ENCODE measurements around the gene CDH22. TPM values are rescaled to one million over a fixed set of nuclear protein-coding genes. Genes with fewer than 3 reads are reported as not detected.

The CDH22 gene
- total RNA-seq, 1 experiment from 2014 or later: not detected

DNA sequence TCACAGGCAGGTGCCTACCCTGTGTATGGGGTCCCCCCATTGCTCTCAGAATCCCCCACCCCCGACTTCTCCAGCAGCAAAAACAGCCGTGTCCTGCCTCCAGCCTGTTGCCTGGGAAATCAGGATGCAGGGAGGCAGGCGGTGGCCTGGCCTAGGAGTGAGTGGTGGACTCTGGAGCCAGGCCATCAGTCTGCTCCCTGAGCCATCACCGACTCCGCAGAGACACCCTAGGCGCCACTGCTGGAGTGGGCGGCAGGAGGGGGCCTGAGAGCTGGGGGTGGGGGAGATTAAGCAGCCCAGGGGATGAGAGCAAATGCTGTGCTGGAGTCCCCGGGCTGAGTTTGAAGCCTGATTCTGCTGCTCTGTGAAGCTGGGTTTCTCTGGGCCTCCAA is 97.0 kb downstream of the CDH22 start:
- no TSS peak for BruUV-seq (replicated peaks)
- DNase-seq (ENCODE audit: low read depth, low spot score) (no peak), ATAC-seq (no peak)
- Histone ChIP-seq H3K4me1 (ENCODE audit: control insufficient read depth, insufficient read depth, low read length) (peaks cover 9% of the 10 kb centered on the region; the same call in 1 of the 2 replicates), H3K27ac (ENCODE audit: low read length) (no peak overlapping the region), H3K36me3 (ENCODE audit: control insufficient read depth, insufficient read depth, low read length) (no peaks in the 10 kb centered on the region), H3K27me3 (ENCODE audit: control insufficient read depth, insufficient read depth, low read length) (no peaks in the 10 kb centered on the region), H3K4me3 (ENCODE audit: low read depth in 2 of 2, low read length in 2 of 2) (no peak overlapping the region), H3K9me3 (ENCODE audit: control insufficient read depth, insufficient read depth, low read depth, low read length) (no peaks in the 10 kb centered on the region)
- POLR2A ChIA-PET: no interaction called here
- intact Hi-C loops (cut with micrococcal nuclease; ENCODE audit: unreplicated experiment): no loop called here
- TF ChIP-seq, protein P1, sequence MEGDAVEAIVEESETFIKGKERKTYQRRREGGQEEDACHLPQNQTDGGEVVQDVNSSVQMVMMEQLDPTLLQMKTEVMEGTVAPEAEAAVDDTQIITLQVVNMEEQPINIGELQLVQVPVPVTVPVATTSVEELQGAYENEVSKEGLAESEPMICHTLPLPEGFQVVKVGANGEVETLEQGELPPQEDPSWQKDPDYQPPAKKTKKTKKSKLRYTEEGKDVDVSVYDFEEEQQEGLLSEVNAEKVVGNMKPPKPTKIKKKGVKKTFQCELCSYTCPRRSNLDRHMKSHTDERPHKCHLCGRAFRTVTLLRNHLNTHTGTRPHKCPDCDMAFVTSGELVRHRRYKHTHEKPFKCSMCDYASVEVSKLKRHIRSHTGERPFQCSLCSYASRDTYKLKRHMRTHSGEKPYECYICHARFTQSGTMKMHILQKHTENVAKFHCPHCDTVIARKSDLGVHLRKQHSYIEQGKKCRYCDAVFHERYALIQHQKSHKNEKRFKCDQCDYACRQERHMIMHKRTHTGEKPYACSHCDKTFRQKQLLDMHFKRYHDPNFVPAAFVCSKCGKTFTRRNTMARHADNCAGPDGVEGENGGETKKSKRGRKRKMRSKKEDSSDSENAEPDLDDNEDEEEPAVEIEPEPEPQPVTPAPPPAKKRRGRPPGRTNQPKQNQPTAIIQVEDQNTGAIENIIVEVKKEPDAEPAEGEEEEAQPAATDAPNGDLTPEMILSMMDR (IDR thresholded peaks at IDR 0.05): no peak
- TF ChIP-seq, protein P2, sequence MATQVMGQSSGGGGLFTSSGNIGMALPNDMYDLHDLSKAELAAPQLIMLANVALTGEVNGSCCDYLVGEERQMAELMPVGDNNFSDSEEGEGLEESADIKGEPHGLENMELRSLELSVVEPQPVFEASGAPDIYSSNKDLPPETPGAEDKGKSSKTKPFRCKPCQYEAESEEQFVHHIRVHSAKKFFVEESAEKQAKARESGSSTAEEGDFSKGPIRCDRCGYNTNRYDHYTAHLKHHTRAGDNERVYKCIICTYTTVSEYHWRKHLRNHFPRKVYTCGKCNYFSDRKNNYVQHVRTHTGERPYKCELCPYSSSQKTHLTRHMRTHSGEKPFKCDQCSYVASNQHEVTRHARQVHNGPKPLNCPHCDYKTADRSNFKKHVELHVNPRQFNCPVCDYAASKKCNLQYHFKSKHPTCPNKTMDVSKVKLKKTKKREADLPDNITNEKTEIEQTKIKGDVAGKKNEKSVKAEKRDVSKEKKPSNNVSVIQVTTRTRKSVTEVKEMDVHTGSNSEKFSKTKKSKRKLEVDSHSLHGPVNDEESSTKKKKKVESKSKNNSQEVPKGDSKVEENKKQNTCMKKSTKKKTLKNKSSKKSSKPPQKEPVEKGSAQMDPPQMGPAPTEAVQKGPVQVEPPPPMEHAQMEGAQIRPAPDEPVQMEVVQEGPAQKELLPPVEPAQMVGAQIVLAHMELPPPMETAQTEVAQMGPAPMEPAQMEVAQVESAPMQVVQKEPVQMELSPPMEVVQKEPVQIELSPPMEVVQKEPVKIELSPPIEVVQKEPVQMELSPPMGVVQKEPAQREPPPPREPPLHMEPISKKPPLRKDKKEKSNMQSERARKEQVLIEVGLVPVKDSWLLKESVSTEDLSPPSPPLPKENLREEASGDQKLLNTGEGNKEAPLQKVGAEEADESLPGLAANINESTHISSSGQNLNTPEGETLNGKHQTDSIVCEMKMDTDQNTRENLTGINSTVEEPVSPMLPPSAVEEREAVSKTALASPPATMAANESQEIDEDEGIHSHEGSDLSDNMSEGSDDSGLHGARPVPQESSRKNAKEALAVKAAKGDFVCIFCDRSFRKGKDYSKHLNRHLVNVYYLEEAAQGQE (IDR thresholded peaks at IDR 0.05; ENCODE audit: insufficient read depth in 1 of 2, low read depth in 2 of 2, low read length in 1 of 2): no peak
- TF ChIP-seq POLR2AphosphoS5 (IDR thresholded peaks at IDR 0.05; ENCODE audit: low read depth, low read length) (no peak), TCF7L2 (IDR thresholded peaks at IDR 0.05; ENCODE audit: low read depth, low read length) (no peak), SIN3A (IDR thresholded peaks at IDR 0.05; ENCODE audit: borderline replicate concordance, insufficient read depth, low read depth, low read length) (no peak)
- in situ Hi-C loops (cut with HindIII; ENCODE audit: low pct_unique_long_range_greater_than_20kb, low sequenced_read_pairs): no loop called here
- CTCF ChIA-PET: no interaction called here

DNA sequence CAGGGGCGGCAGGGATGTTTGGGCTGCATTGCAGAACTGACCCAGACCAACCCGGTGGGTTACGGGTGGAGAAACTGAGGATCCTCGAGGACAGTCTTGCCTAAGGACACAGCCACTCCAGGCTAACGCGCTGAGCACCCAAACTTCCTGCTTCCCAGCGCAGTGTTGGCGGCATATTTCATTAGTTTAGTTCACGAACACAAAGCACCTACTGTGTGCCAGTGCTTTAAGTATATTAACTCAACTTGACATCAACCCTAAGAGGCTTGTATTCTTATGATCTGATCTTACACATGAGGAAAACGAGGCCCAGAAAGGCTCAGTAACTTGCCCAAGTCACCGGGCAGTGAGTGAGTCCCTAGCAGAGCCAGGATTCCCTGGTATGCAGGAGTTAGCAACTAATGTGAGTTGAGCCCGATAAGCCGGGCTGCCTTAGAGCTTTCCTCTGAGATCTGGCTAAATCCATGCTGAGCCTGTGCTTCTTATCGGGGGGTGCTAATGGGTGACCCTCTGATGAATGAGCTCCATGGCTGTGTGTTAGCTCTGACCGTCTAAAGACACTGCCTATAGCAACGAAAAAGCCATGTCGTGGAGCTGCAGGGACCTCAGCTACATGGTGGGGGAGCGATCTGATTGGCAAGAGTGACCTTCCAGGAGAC is 97.5 kb downstream of the CDH22 start:
- BruUV-seq (replicated peaks): no TSS peak

More for the DNA sequence above, 97.5 kb downstream of the CDH22 start:
- no peak overlapping the region for H3K27ac ChIP-seq (ENCODE audit: low read length)
- peaks cover 8% of the 10 kb centered on the region for H3K4me1 ChIP-seq (ENCODE audit: control insufficient read depth, insufficient read depth, low read length)
- H3K4me3 ChIP-seq (ENCODE audit: low read depth in 2 of 2, low read length in 2 of 2): no peak overlapping the region
- CTCF ChIA-PET: no interaction called here
- intact Hi-C loops (cut with micrococcal nuclease; ENCODE audit: unreplicated experiment) (no loop called here), in situ Hi-C loops (cut with HindIII; ENCODE audit: low pct_unique_long_range_greater_than_20kb, low sequenced_read_pairs) (no loop called here)
- H3K9me3 ChIP-seq (ENCODE audit: control insufficient read depth, insufficient read depth, low read depth, low read length): no peaks in the 10 kb centered on the region
- ATAC-seq (no peak), DNase-seq (ENCODE audit: low read depth, low spot score) (no peak)
- no peaks in the 10 kb centered on the region for H3K36me3 ChIP-seq (ENCODE audit: control insufficient read depth, insufficient read depth, low read length)
- H3K27me3 ChIP-seq (ENCODE audit: control insufficient read depth, insufficient read depth, low read length): no peaks in the 10 kb centered on the region
- TF ChIP-seq, protein P2 (IDR thresholded peaks at IDR 0.05; ENCODE audit: insufficient read depth in 1 of 2, low read depth in 2 of 2, low read length in 1 of 2): no peak
- no peak for TF ChIP-seq TCF7L2 (IDR thresholded peaks at IDR 0.05; ENCODE audit: low read depth, low read length)
- TF ChIP-seq, protein P1 (IDR thresholded peaks at IDR 0.05): no peak
- no peak for TF ChIP-seq POLR2AphosphoS5 (IDR thresholded peaks at IDR 0.05; ENCODE audit: low read depth, low read length)
- TF ChIP-seq SIN3A (IDR thresholded peaks at IDR 0.05; ENCODE audit: borderline replicate concordance, insufficient read depth, low read depth, low read length): no peak
- POLR2A ChIA-PET: no interaction called here
